Lower lobe of right lung (tissue), 2 donors: ENCODE results near the gene SUPT16H. TPM values are rescaled to one million over a fixed set of nuclear protein-coding genes. Genes with fewer than 3 reads are reported as not detected.
"Not testable (repeated sequence)": the region's sequence is repeated elsewhere in the genome, so short reads cannot be mapped to it uniquely, and the experiment has no call there.

ENCODE experiments used
- ATAC-seq, 2 donors: fragments of 200-7000 bp; cut with Tn5 transposase; one replicate each; pipeline ENCODE4 v1.9.1; 2020 to 2022; ENCODE audit warnings: mild to moderate bottlenecking in 2 of 2, moderate library complexity in 2 of 2
- DNase-seq: peaks from one replicate; pipeline ENCODE4 v3.0.0-alpha.2; 2020
- H3K27ac ChIP-seq: fragments of 200-600 bp; one replicate; pipeline ENCODE4 v1.8.0; 2022
- H3K27me3 ChIP-seq: fragments of 200-600 bp; one replicate; pipeline ENCODE4 v1.8.0; 2022; ENCODE audit warnings: low read depth
- H3K36me3 ChIP-seq: fragments of 200-600 bp; one replicate; pipeline ENCODE4 v1.8.0; 2022; ENCODE audit warnings: mild to moderate bottlenecking
- H3K4me1 ChIP-seq: fragments of 200-600 bp; one replicate; pipeline ENCODE4 v1.8.0; 2022
- H3K4me3 ChIP-seq: fragments of 200-600 bp; one replicate; pipeline ENCODE4 v1.8.0; 2022; ENCODE audit warnings: mild to moderate bottlenecking
- H3K9me3 ChIP-seq: fragments of 200-600 bp; one replicate; pipeline ENCODE4 v1.8.0; 2022
- intact Hi-C: fragments of 100-400 bp; cut with DNase I; formaldehyde crosslinking; loops from one replicate; pipeline ENCODE4 v1.11.0; 2022
- total RNA-seq: library from RNA; stranded (reverse); fragmentation: NEBNext Ultra II Directional; extraction: Animal tissue kit (Norgen Biotek cat#: 25700); gene quantifications from one replicate; pipeline ENCODE4 v1.2.1, GENCODE V29; 2021
- TF ChIP-seq, protein P1 (sequence below): fragments of 200-600 bp; IDR thresholded peaks from one replicate; pipeline ENCODE4 v1.8.0; 2022; ENCODE audit warnings: antibody characterized with exemption, mild to moderate bottlenecking
- donor health status: DM: no; HTN: yes; CAD: no; lungs with severe emphysema.

Gene SUPT16H
- total RNA-seq, 1 donor from 2014 or later, result 49.9 TPM

DNA sequence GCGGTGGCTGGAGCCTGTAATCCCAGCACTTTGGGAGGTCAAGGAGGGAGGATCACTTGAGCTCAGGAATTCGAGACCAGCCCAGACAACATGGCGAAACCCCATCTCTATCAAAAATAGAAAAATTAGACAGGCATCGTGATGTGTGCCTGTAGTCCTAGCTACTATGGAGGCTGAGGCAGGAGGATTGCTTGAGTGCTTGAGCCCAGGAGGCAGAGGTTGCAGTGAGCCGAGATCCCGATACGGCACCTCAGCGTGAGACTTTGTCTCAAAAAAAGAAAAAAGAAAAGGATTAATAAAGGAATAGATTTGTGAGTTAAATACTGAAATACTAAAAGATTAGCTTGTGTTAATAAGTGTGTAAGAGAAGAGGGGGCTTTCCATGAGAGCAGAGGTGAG is 74.6 kb downstream of the SUPT16H start:
- no peaks in the 10 kb centered on the region for H3K27me3 ChIP-seq
- intact Hi-C loops, result no loop called here
- ATAC-seq (peak; percentile 12 to 27), DNase-seq (no peak)
- no peaks in the 10 kb centered on the region for H3K36me3 ChIP-seq
- H3K9me3 ChIP-seq, result no peaks in the 10 kb centered on the region
- H3K27ac ChIP-seq, result peak overlapping the region; percentile 75
- TF ChIP-seq, protein P1, sequence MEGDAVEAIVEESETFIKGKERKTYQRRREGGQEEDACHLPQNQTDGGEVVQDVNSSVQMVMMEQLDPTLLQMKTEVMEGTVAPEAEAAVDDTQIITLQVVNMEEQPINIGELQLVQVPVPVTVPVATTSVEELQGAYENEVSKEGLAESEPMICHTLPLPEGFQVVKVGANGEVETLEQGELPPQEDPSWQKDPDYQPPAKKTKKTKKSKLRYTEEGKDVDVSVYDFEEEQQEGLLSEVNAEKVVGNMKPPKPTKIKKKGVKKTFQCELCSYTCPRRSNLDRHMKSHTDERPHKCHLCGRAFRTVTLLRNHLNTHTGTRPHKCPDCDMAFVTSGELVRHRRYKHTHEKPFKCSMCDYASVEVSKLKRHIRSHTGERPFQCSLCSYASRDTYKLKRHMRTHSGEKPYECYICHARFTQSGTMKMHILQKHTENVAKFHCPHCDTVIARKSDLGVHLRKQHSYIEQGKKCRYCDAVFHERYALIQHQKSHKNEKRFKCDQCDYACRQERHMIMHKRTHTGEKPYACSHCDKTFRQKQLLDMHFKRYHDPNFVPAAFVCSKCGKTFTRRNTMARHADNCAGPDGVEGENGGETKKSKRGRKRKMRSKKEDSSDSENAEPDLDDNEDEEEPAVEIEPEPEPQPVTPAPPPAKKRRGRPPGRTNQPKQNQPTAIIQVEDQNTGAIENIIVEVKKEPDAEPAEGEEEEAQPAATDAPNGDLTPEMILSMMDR, result no peak
- H3K4me3 ChIP-seq, result peak overlapping the region; percentile 47
- peaks cover 14% of the 10 kb centered on the region for H3K4me1 ChIP-seq

DNA sequence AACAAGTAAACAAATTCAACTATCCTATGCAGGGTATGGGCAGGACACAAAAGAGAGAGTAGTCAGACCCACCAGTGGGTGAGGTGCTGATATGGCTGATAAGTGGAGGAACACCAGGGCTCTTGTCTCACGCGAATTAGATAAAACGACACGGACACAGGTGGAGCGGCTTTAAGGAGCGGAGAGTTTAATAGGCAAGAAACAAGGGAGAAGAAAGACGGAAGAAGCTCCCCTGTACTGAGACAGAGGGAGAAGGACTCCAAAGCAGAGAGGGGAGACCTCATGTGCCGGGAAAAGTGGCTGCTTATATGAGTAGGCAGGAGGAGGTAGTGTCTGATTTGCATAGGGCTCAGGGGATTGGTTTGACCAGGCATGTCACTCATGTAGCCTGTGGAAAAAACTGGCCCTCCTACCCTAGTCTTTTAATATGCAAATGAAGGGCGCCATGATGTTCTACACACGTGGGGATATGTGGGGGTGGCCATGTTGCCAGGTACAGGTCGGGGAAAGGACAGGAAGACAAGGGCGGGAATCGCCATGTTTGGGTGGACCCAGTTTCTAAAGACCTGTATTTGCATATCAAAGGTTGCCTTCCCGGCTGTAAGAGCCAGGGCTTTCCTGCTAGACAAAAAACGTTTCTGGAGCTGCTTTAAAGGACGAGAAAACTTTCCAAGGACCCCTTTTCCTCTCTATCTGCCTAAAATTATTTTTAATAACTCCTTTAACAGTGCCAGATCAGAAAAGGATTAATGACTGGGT is 75.2 kb downstream of the SUPT16H start:
- Histone ChIP-seq H3K4me1 (peaks cover 14% of the 10 kb centered on the region), H3K9me3 (no peaks in the 10 kb centered on the region), H3K36me3 (no peaks in the 10 kb centered on the region), H3K4me3 (peak overlapping the region; percentile 47), H3K27ac (peak overlapping the region; percentile 75), H3K27me3 (no peaks in the 10 kb centered on the region)
- TF ChIP-seq, protein P1, result no peak
- intact Hi-C loops, result no loop called here
- peak; percentile 90 for DNase-seq
- ATAC-seq, result peak; percentile 94 to 95

DNA sequence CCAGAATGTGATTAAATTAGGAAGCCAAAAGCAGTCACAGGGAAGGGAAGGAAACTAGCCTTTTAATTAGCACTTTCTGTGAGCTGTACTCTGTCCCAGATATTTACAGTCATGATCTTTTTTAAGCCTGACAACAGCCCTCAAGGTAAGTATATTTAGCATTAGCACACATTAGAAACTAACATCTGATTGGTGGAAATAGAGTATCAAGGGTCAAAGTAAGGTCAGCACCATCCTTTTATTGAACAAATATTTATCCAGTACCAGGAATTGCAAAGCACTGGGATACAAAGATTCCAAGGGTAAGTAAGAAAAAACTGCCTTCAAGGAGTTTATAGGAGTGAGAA is 75.7 kb downstream of the SUPT16H start:
- Histone ChIP-seq H3K4me3 (peak overlapping the region; percentile 47), H3K27ac (peak overlapping the region; percentile 53), H3K36me3 (no peaks in the 10 kb centered on the region), H3K27me3 (peaks cover 3% of the 10 kb centered on the region), H3K4me1 (peaks cover 14% of the 10 kb centered on the region), H3K9me3 (no peaks in the 10 kb centered on the region)
- DNase-seq (no peak), ATAC-seq (peak; percentile 65 to 75)
- intact Hi-C loops, result no loop called here
- TF ChIP-seq, protein P1, result no peak

DNA sequence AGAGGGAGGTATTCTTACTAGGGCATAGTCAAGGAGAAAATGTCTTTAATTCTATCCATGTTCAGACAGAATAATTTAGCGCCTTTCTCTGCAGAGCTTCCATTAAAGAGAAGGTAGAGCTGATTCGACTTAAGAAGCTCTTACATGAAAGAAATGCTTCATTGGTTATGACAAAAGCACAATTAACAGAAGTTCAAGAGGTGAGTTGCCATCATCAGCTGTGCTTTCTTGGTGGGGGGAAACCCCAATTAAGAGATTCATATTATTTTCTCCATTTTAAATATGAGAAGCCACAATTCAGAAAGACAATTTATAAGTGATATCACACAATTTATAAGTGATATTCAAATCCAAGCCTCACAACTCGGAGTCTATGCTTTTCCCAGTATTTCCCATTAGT is 76.2 kb downstream of the SUPT16H start:
- H3K4me3 ChIP-seq, result no peak overlapping the region
- no peaks in the 10 kb centered on the region for H3K36me3 ChIP-seq
- peaks cover 7% of the 10 kb centered on the region for H3K27me3 ChIP-seq
- peaks cover 14% of the 10 kb centered on the region for H3K4me1 ChIP-seq
- H3K27ac ChIP-seq, result peak overlapping the region; percentile 53
- intact Hi-C loops, result no loop called here
- no peak for DNase-seq
- TF ChIP-seq, protein P1, result no peak
- no peaks in the 10 kb centered on the region for H3K9me3 ChIP-seq
- no peak for ATAC-seq

DNA sequence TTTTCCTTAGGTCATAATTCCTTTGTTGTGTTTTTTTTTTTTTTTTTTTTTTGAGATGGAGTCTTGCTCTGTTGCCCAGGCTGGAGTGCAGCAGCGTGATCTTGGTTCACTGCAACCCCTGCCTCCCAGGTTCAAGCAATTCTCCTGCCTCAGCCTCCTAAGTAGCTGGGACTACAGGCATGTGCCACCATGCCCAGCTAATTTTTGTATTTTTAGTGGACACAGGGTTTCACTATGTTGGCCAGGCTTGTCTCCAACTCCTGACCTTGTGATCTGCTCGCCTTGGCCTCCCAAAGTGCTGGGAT is 81.0 kb downstream of the SUPT16H start:
- DNase-seq, intact Hi-C loops, H3K9me3 ChIP-seq, H3K27ac ChIP-seq, H3K4me1 ChIP-seq, H3K36me3 ChIP-seq, H3K4me3 ChIP-seq, ATAC-seq: not testable (repeated sequence)
- H3K27me3 ChIP-seq, result peaks cover 22% of the 10 kb centered on the region

DNA sequence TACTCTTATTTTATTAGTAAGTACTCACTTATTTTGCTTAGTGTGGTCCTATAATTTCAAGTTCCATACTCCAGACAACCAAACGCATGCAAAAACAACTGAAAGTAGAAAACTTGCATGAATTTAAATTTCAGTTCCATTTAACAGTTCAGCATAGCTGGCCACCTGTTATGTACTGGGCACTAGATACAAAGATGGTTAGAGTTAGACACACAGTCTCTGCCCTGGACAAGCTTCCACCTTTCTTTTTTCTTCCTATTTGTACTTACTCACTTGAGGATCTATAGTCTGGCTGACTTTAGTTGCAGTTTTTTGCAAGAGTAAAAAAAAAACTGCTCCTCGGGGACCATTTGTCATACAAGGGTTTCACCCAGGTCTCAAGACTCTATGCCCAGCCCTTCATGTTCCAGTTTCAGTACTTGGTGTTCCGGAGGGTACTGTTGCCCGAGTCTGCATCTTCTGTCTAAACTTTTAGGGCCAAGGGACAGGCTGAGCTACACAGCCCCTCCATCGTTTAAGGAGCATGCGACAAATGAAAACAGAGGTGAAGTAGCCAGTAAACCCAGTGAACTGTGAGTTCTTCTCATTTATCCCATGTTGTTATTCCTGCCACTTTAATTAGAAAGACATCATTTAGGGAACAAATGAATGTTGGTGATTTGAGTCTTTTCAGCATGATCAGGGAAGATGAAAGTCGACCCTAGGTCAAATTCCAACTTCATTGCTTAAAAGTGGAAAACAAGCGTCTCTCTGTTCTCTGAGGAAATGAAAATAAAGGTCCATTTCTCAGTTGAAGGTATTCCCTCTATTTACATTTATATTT is 81.6 kb downstream of the SUPT16H start:
- ATAC-seq (no peak), DNase-seq (no peak)
- H3K4me1 ChIP-seq, result peaks cover 5% of the 10 kb centered on the region
- TF ChIP-seq, protein P1, result no peak
- no peak overlapping the region for H3K4me3 ChIP-seq
- peaks cover 22% of the 10 kb centered on the region for H3K27me3 ChIP-seq
- H3K9me3 ChIP-seq, result no peaks in the 10 kb centered on the region
- no peak overlapping the region for H3K27ac ChIP-seq
- no peaks in the 10 kb centered on the region for H3K36me3 ChIP-seq
- intact Hi-C loops, result no loop called here
